ENCODE data around the gene LTF. TPM values are rescaled to one million over a fixed set of nuclear protein-coding genes. Genes with fewer than 3 reads are reported as not detected.

Gene LTF
- total and polyA plus RNA-seq, 3 donors from 2014 or later, result 0.31 to 7.8 (median 0.43) TPM

DNA sequence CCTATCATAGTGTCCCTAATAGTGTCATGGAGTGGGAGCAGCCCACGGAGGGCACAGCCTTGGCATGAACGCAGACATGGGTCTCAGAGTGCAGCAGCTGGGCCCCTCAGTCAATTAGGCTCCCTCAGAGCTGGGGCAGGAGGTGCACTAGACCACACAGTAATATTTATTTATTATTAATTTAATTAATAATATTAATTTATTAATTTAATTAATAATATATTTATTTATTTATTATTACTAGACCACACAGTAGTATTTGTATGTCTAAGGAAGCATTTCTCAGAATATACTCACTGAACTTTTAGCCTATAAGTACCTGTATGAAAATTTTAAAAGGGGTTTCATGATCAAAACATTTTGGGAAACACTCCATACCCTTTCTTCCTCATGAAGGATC, 63.1 kb downstream of the LTF start:
- 89 to 91% methylated on average over 2 of the region's 2 CpGs for WGBS, 2 donors
- no peaks in the 10 kb centered on the region for H3K4me1 ChIP-seq
- no peak overlapping the region for H3K27ac ChIP-seq
- no peaks in the 10 kb centered on the region for H3K36me3 ChIP-seq (ENCODE audit: low read depth, missing control alignments)
- no peaks in the 10 kb centered on the region for H3K27me3 ChIP-seq
- no peaks in the 10 kb centered on the region for H3K9me3 ChIP-seq
- intact Hi-C loops (cut with DNase I; ENCODE audit: low total_unique reads), result no loop called here
- no peak for DNase-seq
- H3K4me3 ChIP-seq, result no peak overlapping the region
- TF ChIP-seq CTCF (IDR thresholded peaks at IDR 0.05) (no peak), POLR2A (IDR thresholded peaks at IDR 0.05) (no peak)

- Histone ChIP-seq H3K27ac (no peak overlapping the region), H3K9me3 (no peaks in the 10 kb centered on the region), H3K36me3 (ENCODE audit: low read depth, missing control alignments) (no peaks in the 10 kb centered on the region), H3K4me1 (peaks cover 1% of the 10 kb centered on the region), H3K27me3 (no peaks in the 10 kb centered on the region), H3K4me3 (no peak overlapping the region)
- intact Hi-C loops (cut with DNase I; ENCODE audit: low total_unique reads), result no loop called here
- no peak for DNase-seq
- TF ChIP-seq POLR2A (IDR thresholded peaks at IDR 0.05) (no peak), CTCF (IDR thresholded peaks at IDR 0.05) (no peak)
- 66 to 77% methylated on average over 5 of the region's 5 CpGs for WGBS, 2 donors
Measured at GRCh38 chr3:46400846-46401245, 63.9 kb downstream of the LTF start.

- Histone ChIP-seq H3K27me3 (no peaks in the 10 kb centered on the region), H3K4me3 (no peak overlapping the region), H3K4me1 (peaks cover 5% of the 10 kb centered on the region), H3K36me3 (ENCODE audit: low read depth, missing control alignments) (no peaks in the 10 kb centered on the region), H3K9me3 (no peaks in the 10 kb centered on the region), H3K27ac (no peak overlapping the region)
- TF ChIP-seq POLR2A (IDR thresholded peaks at IDR 0.05), result no peak
- TF ChIP-seq CTCF (IDR thresholded peaks at IDR 0.05), result no peak
- no peak for DNase-seq
- 62 to 67% methylated on average over 8 of the region's 8 CpGs for WGBS, 2 donors
- intact Hi-C loops (cut with DNase I; ENCODE audit: low total_unique reads), result no loop called here
Measured at GRCh38 chr3:46400000-46400734, 64.5 kb downstream of the LTF start.

DNA sequence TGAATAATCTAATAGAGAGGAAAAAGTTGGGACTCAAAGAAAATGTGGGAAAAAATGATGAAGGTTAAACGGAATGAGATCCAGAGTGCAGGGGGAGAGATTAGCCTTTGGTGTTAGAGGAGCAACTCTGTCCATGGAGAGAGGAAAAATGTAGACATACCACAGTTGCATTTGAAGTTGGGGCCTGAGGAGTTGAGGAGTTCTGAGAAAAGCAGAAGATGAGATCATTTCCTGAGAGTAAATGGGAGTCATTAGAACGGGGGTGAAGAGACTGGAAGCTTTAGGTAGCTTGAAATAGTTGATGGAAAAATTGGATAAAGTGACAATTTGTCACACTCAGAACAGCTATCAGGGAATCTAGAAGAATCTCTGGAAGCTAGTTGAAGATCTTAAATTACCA, 65.1 kb downstream of the LTF start:
- H3K9me3 ChIP-seq, result no peaks in the 10 kb centered on the region
- H3K4me1 ChIP-seq, result peaks cover 5% of the 10 kb centered on the region
- TF ChIP-seq CTCF (IDR thresholded peaks at IDR 0.05) (no peak), POLR2A (IDR thresholded peaks at IDR 0.05) (no peak)
- DNase-seq, result no peak
- H3K27me3 ChIP-seq, result no peaks in the 10 kb centered on the region
- H3K27ac ChIP-seq, result no peak overlapping the region
- H3K4me3 ChIP-seq, result no peak overlapping the region
- no peaks in the 10 kb centered on the region for H3K36me3 ChIP-seq (ENCODE audit: low read depth, missing control alignments)
- intact Hi-C loops (cut with DNase I; ENCODE audit: low total_unique reads), result no loop called here
- whole genome bisulfite sequencing, 2 donors, result 75 to 76% methylated on average over 2 of the region's 2 CpGs

DNA sequence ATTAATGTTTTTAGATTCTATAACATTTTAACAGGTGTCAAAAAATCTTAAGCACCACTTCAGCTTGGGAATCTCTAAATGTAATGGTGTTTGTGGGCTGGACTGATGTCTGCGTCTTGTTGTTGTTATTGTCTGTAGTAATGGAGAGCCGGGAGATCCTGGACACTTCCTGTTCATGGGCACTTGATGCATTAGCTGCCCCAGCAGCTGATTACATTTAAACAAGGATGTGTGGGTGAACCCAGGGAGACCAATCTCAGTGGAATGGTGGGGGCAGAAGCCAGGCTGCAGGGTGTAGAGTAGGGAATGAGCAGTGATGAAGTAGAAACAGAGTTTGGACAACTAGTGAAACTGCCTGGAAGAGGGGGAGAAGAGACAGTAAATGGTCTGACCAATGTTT, 65.6 kb downstream of the LTF start:
- Histone ChIP-seq H3K27ac (no peak overlapping the region), H3K9me3 (no peaks in the 10 kb centered on the region), H3K36me3 (ENCODE audit: low read depth, missing control alignments) (no peaks in the 10 kb centered on the region), H3K4me3 (no peak overlapping the region), H3K27me3 (no peaks in the 10 kb centered on the region), H3K4me1 (peaks cover 5% of the 10 kb centered on the region)
- DNase-seq, result no peak
- TF ChIP-seq POLR2A (IDR thresholded peaks at IDR 0.05) (no peak), CTCF (IDR thresholded peaks at IDR 0.05) (no peak)
- WGBS, 2 donors, result 81 to 89% methylated on average over 2 of the region's 2 CpGs
- intact Hi-C loops (cut with DNase I; ENCODE audit: low total_unique reads), result no loop called here

Data from testis (tissue), 3 donors.